ENCODE data around the gene FEV.

DNA sequence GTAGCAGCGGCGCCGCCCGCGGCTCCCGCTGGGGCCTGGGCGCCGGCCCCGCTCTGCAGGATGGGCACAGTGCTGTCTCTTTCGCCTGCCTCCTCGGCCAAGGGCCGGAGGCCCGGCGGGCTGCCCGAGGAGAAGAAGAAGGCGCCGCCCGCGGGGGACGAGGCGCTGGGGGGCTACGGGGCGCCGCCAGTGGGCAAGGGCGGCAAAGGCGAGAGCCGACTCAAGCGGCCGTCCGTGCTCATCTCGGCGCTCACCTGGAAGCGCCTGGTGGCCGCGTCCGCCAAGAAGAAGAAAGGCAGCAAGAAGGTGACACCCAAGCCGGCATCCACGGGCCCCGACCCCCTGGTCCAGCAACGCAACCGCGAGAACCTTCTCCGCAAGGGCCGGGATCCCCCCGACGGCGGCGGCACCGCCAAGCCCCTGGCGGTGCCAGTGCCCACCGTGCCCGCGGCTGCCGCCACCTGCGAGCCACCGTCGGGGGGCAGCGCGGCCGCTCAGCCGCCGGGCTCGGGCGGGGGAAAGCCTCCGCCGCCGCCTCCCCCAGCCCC, 25.1 kb downstream of the FEV start:
- TF ChIP-seq, protein P1, sequence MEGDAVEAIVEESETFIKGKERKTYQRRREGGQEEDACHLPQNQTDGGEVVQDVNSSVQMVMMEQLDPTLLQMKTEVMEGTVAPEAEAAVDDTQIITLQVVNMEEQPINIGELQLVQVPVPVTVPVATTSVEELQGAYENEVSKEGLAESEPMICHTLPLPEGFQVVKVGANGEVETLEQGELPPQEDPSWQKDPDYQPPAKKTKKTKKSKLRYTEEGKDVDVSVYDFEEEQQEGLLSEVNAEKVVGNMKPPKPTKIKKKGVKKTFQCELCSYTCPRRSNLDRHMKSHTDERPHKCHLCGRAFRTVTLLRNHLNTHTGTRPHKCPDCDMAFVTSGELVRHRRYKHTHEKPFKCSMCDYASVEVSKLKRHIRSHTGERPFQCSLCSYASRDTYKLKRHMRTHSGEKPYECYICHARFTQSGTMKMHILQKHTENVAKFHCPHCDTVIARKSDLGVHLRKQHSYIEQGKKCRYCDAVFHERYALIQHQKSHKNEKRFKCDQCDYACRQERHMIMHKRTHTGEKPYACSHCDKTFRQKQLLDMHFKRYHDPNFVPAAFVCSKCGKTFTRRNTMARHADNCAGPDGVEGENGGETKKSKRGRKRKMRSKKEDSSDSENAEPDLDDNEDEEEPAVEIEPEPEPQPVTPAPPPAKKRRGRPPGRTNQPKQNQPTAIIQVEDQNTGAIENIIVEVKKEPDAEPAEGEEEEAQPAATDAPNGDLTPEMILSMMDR (IDR thresholded peaks at IDR 0.05): no peak
- TF ChIP-seq POLR2A (IDR thresholded peaks at IDR 0.05): no peak

Data from lower leg skin (tissue), 3 donors.